Hepatocyte (in vitro differentiated cells): ENCODE data around the gene VMAC. TPM values are rescaled to one million over a fixed set of nuclear protein-coding genes. Genes with fewer than 3 reads are reported as not detected.

ENCODE experiments used
- DNase-seq: peaks from one replicate; pipeline ENCODE4 v3.0.0-alpha.2; 2016; ENCODE audit warnings: low spot score
- H2AFZ ChIP-seq: fragments of 200-600 bp; sonication (generic); 2 replicates; pipeline ENCODE4 v1.6.0; 2016; ENCODE audit warnings: antibody characterized with exemption, mild to moderate bottlenecking
- H3K27ac ChIP-seq: fragments of 200-600 bp; sonication (generic); 2 replicates; pipeline ENCODE4 v1.5.1; 2016; ENCODE audit warnings: mild to moderate bottlenecking
- H3K27me3 ChIP-seq: fragments of 200-600 bp; sonication (generic); 2 replicates; pipeline ENCODE4 v1.6.1; 2016
- H3K36me3 ChIP-seq: fragments of 200-600 bp; sonication (generic); replicated peaks from 2 replicates; pipeline ENCODE4 v1.5.1; 2016; ENCODE audit warnings: low read depth; ENCODE audit not compliant: insufficient read depth
- H3K4me1 ChIP-seq: fragments of 200-600 bp; sonication (generic); 2 replicates; pipeline ENCODE4 v1.5.1; 2016; ENCODE audit warnings: mild to moderate bottlenecking, moderate library complexity; ENCODE audit not compliant: insufficient read depth
- H3K4me2 ChIP-seq: fragments of 200-600 bp; sonication (generic); 2 replicates; pipeline ENCODE4 v1.6.0; 2016
- H3K4me3 ChIP-seq: fragments of 200-600 bp; sonication (generic); 2 replicates; pipeline ENCODE4 v1.5.1; 2016; ENCODE audit warnings: mild to moderate bottlenecking
- H3K79me2 ChIP-seq: fragments of 200-600 bp; sonication (generic); 2 replicates; pipeline ENCODE4 v1.6.0; 2017; ENCODE audit warnings: mild to moderate bottlenecking
- H3K9me2 ChIP-seq: fragments of 200-600 bp; sonication (generic); replicated peaks from 2 replicates; pipeline ENCODE4 v1.6.0; 2017; ENCODE audit warnings: mild to moderate bottlenecking; ENCODE audit not compliant: insufficient read depth
- H3K9me3 ChIP-seq: fragments of 200-600 bp; sonication (generic); 2 replicates; pipeline ENCODE4 v1.5.1; 2016; ENCODE audit warnings: low read depth, mild to moderate bottlenecking
- H4K20me1 ChIP-seq: fragments of 200-600 bp; sonication (generic); 2 replicates; pipeline ENCODE4 v1.6.0; 2016; ENCODE audit warnings: mild to moderate bottlenecking; ENCODE audit not compliant: insufficient read depth, poor library complexity, severe bottlenecking
- CTCF ChIP-seq: fragments of 200-600 bp; sonication (generic); IDR thresholded peaks from 2 replicates; pipeline ENCODE4 v1.5.1; 2016; ENCODE audit warnings: antibody characterized with exemption, mild to moderate bottlenecking; ENCODE audit not compliant: poor library complexity
- EZH2 ChIP-seq: fragments of 200-600 bp; sonication (generic); IDR thresholded peaks from 2 replicates; pipeline ENCODE4 v1.6.1; 2016; ENCODE audit warnings: antibody characterized with exemption, mild to moderate bottlenecking, borderline replicate concordance
- EZH2phosphoT487 ChIP-seq: fragments of 200-600 bp; sonication (generic); IDR thresholded peaks from one replicate; pipeline ENCODE4 v1.6.1; 2018; ENCODE audit warnings: antibody characterized with exemption, mild to moderate bottlenecking, low read depth, moderate library complexity; ENCODE audit not compliant: unreplicated experiment, severe bottlenecking
- WGBS: methylation state at CpG from one replicate; pipeline ENCODE4 v1.1.6; 2016; ENCODE audit warnings: low lambda C conversion rate; ENCODE audit errors: missing lambda C conversion rate; 5-methylcytosine and 5-hydroxymethylcytosine counted together
- polyA plus RNA-seq: library from polyadenylated mRNA; unstranded; fragments of >200 nt; fragmentation: Nextera tagmentation; extraction: Ambion mirVana; gene quantifications from 2 replicates; pipeline ENCODE4 v1.2.1, GENCODE V29; 2016
- total RNA-seq: library from RNA; depleted of rRNA; stranded (reverse); fragments of >200 nt; gene quantifications from 2 replicates; pipeline ENCODE4 v1.2.3, GENCODE V29; 2014

VMAC gene
- total and polyA plus RNA-seq, 2 experiments from 2014 or later: 4.5 to 5.9 TPM

GRCh38 chr19:5894704-5895349, 9.8 kb upstream of the VMAC start:
- Histone ChIP-seq H3K79me2 (peaks cover 15% of the 10 kb centered on the region), H3K9me2 (no peaks in the 10 kb centered on the region), H4K20me1 (peaks cover 17% of the 10 kb centered on the region), H3K4me3 (no peak overlapping the region), H3K36me3 (no peaks in the 10 kb centered on the region), H3K9me3 (no peaks in the 10 kb centered on the region), H2AFZ (no peak overlapping the region), H3K27me3 (no peaks in the 10 kb centered on the region), H3K27ac (no peak overlapping the region), H3K4me1 (peaks cover 12% of the 10 kb centered on the region), H3K4me2 (no peak overlapping the region)
- DNase-seq: no peak
- no peak for TF ChIP-seq EZH2
- no peak for TF ChIP-seq EZH2phosphoT487
- no peak for TF ChIP-seq CTCF
- WGBS: 91% methylated on average over 28 of the region's 28 CpGs

- Histone ChIP-seq H3K4me2 (no peak overlapping the region), H3K79me2 (peaks cover 21% of the 10 kb centered on the region), H3K9me2 (no peaks in the 10 kb centered on the region), H2AFZ (no peak overlapping the region), H3K4me1 (peaks cover 12% of the 10 kb centered on the region), H3K27me3 (no peaks in the 10 kb centered on the region), H3K27ac (no peak overlapping the region), H3K36me3 (no peaks in the 10 kb centered on the region), H3K9me3 (no peaks in the 10 kb centered on the region), H3K4me3 (no peak overlapping the region), H4K20me1 (peaks cover 22% of the 10 kb centered on the region)
- DNase-seq: no peak
- no peak for TF ChIP-seq EZH2phosphoT487
- TF ChIP-seq CTCF: no peak
- TF ChIP-seq EZH2: no peak
- WGBS: 91% methylated on average over 15 of the region's 15 CpGs
Observed at GRCh38 chr19:5895409-5895808, 9.3 kb upstream of the VMAC start.

GRCh38 chr19:5895890-5896289, 8.8 kb upstream of the VMAC start:
- no peaks in the 10 kb centered on the region for H3K27me3 ChIP-seq
- H3K27ac ChIP-seq: no peak overlapping the region
- no peaks in the 10 kb centered on the region for H3K36me3 ChIP-seq

More at GRCh38 chr19:5895890-5896289, 8.8 kb upstream of the VMAC start:
- 90% methylated on average over 8 of the region's 8 CpGs for WGBS
- Histone ChIP-seq H3K4me1 (peaks cover 12% of the 10 kb centered on the region), H3K4me3 (no peak overlapping the region), H3K4me2 (no peak overlapping the region), H4K20me1 (peaks cover 25% of the 10 kb centered on the region), H3K79me2 (peaks cover 25% of the 10 kb centered on the region), H3K9me2 (no peaks in the 10 kb centered on the region), H3K9me3 (no peaks in the 10 kb centered on the region), H2AFZ (no peak overlapping the region)
- TF ChIP-seq EZH2 (no peak), CTCF (no peak), EZH2phosphoT487 (no peak)
- no peak for DNase-seq
